NCI-H2029 (cell line): ENCODE data around the gene PREB.
"Not testable (repeated sequence)": the region's sequence is repeated elsewhere in the genome, so short reads cannot be mapped to it uniquely, and the experiment has no call there.

Experiments
- DNase-seq: peaks from one replicate; lab custom pipeline; 2025; lab: John Stamatoyannopoulos, UW

The PREB gene

GRCh38 chr2:27127883-27128667 lies 6.4 kb downstream of the PREB start:
- no peak for DNase-seq

- DNase-seq, result no peak
These were observed 8.2 kb downstream of the PREB start for GRCh38 chr2:27126252-27126710.

- no peak for DNase-seq
These were observed 9.3 kb downstream of the PREB start for GRCh38 chr2:27125104-27125503.

- DNase-seq, result no peak
These were observed 10.9 kb downstream of the PREB start, which contains the start of gene ABHD1 for GRCh38 chr2:27123302-27124150. ABHD1 (plus strand) TSS chr2:27123815; CDS start chr2:27123949, 134 bp downstream.

GRCh38 chr2:27122791-27123190 lies 11.6 kb downstream of the PREB start:
- DNase-seq, result no peak

- no peak for DNase-seq
These were observed 12.5 kb downstream of the PREB start for GRCh38 chr2:27121906-27122305.

- not testable (repeated sequence) for DNase-seq
These were observed 15.1 kb downstream of the PREB start for GRCh38 chr2:27119330-27119670.

GRCh38 chr2:27118525-27119329 lies 15.7 kb downstream of the PREB start, which contains the start of gene CGREF1:
CGREF1 (minus strand) TSS chr2:27119128; CDS start chr2:27104366, 14,762 bp downstream.
- DNase-seq, result no peak

- no peak for DNase-seq
These were observed 16.4 kb downstream of the PREB start for GRCh38 chr2:27117995-27118524.

- no peak for DNase-seq
These were observed 18.9 kb downstream of the PREB start for GRCh38 chr2:27115519-27115918.

GRCh38 chr2:27111392-27112078 lies 22.9 kb downstream of the PREB start:
- DNase-seq, result not testable (repeated sequence)

- DNase-seq, result not testable (repeated sequence)
These were observed 23.7 kb downstream of the PREB start for GRCh38 chr2:27110603-27111352.

- DNase-seq, result no peak
These were observed 25.4 kb downstream of the PREB start for GRCh38 chr2:27109083-27109482.

GRCh38 chr2:27108221-27108620 lies 26.2 kb downstream of the PREB start:
- DNase-seq, result no peak

GRCh38 chr2:27105981-27106380 lies 28.5 kb downstream of the PREB start:
- no peak for DNase-seq

GRCh38 chr2:27102329-27102728 lies 32.1 kb downstream of the PREB start:
- no peak for DNase-seq

- DNase-seq, result no peak
These were observed 34.4 kb downstream of the PREB start for GRCh38 chr2:27100036-27100435.

GRCh38 chr2:27099334-27099955 lies 35.0 kb downstream of the PREB start:
- no peak for DNase-seq

GRCh38 chr2:27097341-27097740 lies 37.1 kb downstream of the PREB start:
- no peak for DNase-seq

GRCh38 chr2:27096748-27097297 lies 37.6 kb downstream of the PREB start:
- DNase-seq, result no peak
